Measurements from ENCODE around the gene TARDBP. TPM values are rescaled to one million over a fixed set of nuclear protein-coding genes. Genes with fewer than 3 reads are reported as not detected.
A peak's percentile ranks its signal among the peaks of the same experiment; 100 is the strongest.

Gene TARDBP
- 35.1 and 96.3 TPM in 2 replicates for total RNA-seq (2014; rRNA removed; shearing (Covaris generic))

DNA sequence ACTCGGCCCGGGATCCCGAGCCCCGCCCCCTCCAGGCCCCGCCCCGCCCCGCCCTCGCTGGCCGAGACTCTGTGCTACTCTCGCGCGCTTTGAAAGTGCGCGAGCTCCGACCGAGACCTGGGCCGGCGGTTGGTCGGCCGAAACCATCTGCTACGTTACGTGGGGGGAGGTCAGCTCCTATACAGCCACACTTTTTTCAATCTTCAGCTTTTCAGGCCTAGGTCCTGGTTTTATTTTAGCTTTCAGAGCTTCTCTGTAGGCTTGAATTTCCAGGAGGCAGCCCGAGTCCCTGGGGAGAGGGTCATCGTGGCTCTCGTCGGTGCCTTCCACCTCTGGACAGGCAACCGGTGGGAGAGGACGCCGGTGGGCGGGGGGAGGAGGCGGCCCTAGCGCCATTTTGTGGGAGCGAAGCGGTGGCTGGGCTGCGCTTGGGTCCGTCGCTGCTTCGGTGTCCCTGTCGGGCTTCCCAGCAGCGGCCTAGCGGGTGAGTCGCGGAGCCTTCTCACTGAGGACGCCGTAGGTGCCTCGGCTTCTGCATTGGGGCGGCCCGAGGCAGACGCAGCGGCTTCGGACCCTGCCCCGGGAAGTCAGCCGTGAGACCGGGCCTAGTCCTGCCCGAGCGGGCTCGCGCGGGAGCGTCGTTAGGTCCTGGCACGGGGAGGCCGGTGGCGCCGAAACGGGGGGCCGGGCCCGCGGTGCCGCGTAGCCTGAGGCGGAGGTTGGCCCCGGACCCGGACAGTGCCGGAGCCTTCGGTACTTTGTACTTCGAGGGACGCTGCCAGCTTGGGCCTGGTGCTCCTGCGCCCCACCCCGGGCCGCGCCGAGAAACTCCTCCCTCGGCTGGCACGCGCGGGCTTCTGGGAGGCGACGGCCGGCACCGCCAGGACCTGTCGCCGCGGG lies at the start of gene TARDBP:
Gene TARDBP, plus strand, starts transcription at position 395 of the 900 bp plus-strand sequence. CDS start 1,074 bp downstream, outside the sequence.
- peak within 1 kb of the TSS; percentile 100 for H3K27ac ChIP-seq
- H3K27me3 ChIP-seq (replicated peaks) = no peaks in the 10 kb centered on the region
- no peaks in the 10 kb centered on the region for H3K9me3 ChIP-seq (replicated peaks)
- peaks cover 53% of the 10 kb centered on the region for H3K36me3 ChIP-seq
- H3K4me3 ChIP-seq = peak within 1 kb of the TSS; percentile 99
- H3K4me1 ChIP-seq (replicated peaks) = peaks cover 11% of the 10 kb centered on the region
- DNase-seq (ENCODE audit: low read depth in 1 of 2, low spot score in 2 of 2) = peak; percentile 90 to 99

DNA sequence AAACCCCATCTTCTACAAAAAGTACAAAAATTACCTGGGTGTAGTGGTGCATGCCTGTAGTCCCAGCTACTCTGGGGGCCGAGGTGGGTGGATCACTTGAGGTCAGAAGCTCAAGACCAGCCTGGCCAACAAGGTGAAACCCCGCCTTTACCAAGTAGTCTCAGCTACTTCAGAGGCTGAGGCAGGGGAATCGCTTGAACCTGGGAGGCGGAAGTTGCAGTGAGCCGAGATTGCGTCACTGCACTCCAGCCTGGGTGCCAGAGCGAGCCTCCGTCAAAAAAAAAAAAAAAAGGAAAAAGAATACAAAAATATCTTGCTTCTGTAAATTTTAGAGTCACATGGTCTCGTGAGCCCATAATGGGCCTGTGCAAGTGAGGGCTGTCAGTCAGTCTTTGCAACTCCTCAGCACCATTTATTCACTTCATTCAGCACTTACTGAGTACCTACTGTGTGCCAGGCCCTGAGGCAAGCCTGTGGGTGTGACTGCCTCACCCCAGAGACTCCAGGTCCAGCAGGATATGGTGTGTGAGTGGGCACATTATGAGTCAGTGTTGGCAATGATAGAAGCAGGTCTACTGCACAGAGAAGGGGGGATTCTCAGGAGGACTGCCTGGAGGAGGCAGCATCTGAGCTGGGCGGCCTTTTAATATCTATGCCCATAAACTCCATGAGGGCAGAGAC lies 46.8 kb upstream of the TARDBP start:
- Histone ChIP-seq H3K27ac (no peak overlapping the region), H3K4me1 (replicated peaks) (no peaks in the 10 kb centered on the region), H3K4me3 (no peak overlapping the region), H3K36me3 (no peaks in the 10 kb centered on the region), H3K27me3 (replicated peaks) (peaks cover 24% of the 10 kb centered on the region), H3K9me3 (replicated peaks) (no peaks in the 10 kb centered on the region)
- DNase-seq (ENCODE audit: low read depth in 1 of 2, low spot score in 2 of 2) = no peak

DNA sequence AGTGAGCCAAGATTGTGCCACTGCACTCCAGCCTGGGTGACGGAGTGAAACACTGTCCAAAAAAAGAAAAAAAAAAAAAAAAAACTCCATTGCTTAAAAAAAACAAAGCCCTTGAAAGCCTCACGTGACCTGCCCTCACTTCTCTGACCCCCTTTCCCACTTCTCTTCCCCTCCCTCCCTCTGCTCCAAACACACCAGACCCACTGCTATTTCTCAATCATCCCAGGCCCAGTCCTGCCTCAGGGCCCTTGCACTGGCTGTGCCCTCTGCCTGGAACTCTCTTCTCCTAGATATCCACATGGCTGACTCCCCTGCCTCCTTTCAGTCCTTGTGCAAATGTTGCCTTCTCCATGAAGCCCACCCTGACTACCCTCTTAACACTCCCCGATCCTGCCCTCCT lies 45.4 kb upstream of the TARDBP start:
- Histone ChIP-seq H3K4me3 (no peak overlapping the region), H3K27me3 (replicated peaks) (peaks cover 21% of the 10 kb centered on the region), H3K9me3 (replicated peaks) (no peaks in the 10 kb centered on the region), H3K27ac (no peak overlapping the region), H3K36me3 (no peaks in the 10 kb centered on the region), H3K4me1 (replicated peaks) (no peaks in the 10 kb centered on the region)
- DNase-seq (ENCODE audit: low read depth in 1 of 2, low spot score in 2 of 2) = no peak

DNA sequence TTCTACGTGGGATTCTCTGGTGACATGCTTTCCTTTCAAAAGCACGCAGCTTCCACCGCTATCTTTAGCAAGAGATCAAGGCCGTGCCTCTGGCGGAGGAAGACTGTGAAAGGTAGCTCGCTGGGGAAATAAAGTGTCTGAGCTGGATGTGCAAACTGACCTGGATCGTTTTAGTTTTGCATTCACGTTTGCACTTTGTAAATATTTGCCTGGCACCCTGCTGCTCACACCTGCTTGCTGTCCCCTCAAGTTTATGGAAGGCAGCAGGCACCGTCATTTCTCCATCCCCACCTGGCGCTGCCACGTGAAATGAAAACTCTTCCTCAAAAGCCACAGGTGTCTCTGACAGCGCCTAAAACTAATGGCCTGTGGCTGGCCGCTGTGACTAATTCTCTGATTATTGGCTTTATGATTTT lies 44.0 kb upstream of the TARDBP start:
- no peak for DNase-seq (ENCODE audit: low read depth in 1 of 2, low spot score in 2 of 2)

DNA sequence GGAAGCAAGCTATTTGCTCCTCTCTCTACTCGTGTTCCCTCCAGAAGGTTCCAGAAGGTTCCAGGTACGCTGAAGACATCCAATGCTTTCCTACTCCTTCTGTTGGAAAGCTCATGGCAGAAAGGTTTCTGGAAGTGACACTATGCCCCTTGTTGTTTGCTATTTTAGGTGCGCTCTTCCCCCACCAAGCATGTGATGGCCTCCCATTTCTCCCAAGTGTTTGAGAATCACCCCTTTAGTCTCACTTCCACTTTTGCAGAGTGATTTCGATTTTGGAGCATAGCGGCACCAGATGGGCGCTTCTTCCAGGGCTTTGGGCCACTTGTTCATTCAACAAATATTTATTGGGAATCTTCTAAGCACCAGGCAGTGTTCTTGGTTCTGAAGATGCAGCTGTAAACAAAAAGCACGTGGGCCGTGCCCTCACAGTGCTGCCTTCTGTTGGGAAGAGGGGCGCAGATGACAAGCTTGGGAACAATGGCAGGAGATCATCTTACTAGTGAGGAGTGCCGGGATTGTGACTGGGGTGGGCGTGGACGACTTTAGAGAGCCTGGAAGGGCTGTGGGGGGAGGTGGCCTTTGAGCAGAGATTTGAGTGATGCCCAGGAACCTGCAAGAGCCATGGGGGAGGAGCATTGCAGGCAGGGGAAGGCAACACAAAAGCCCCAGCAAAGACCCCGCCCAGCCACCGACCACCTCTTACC lies 43.0 kb upstream of the TARDBP start:
- Histone ChIP-seq H3K36me3 (no peaks in the 10 kb centered on the region), H3K27ac (no peak overlapping the region), H3K27me3 (replicated peaks) (peaks cover 13% of the 10 kb centered on the region; the same call in 1 of the 2 replicates)

More for the DNA sequence above, 44.0 kb upstream of the TARDBP start:
- Histone ChIP-seq H3K27ac (no peak overlapping the region), H3K36me3 (no peaks in the 10 kb centered on the region), H3K4me3 (peak overlapping the region; percentile 6; the same call in 1 of the 2 replicates), H3K9me3 (replicated peaks) (no peaks in the 10 kb centered on the region), H3K27me3 (replicated peaks) (peaks cover 13% of the 10 kb centered on the region; the same call in 1 of the 2 replicates), H3K4me1 (replicated peaks) (no peaks in the 10 kb centered on the region)

DNA sequence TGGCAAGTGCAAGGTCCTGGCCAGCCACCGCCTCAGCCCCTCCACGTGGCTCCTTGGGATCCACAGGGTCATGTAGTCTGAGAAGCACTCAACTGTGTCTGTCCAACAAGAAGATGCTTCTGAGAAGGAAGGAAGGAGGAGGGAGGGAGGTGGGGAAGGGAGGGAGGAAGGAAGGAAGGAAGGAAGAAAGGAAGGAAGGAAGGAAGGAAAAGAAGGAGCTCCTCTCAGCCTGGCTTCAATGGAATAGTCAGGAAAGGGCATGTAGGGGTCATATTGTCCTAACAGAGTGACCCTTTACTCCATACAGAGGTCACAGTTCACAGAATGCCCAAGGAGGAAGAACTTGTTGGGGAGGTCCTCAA lies 42.5 kb upstream of the TARDBP start:
- Histone ChIP-seq H3K4me3 (no peak overlapping the region), H3K27ac (no peak overlapping the region), H3K36me3 (no peaks in the 10 kb centered on the region), H3K9me3 (replicated peaks) (no peaks in the 10 kb centered on the region), H3K4me1 (replicated peaks) (no peaks in the 10 kb centered on the region), H3K27me3 (replicated peaks) (peaks cover 13% of the 10 kb centered on the region; the same call in 1 of the 2 replicates)
- DNase-seq (ENCODE audit: low read depth in 1 of 2, low spot score in 2 of 2) = no peak

More for the DNA sequence above, 43.0 kb upstream of the TARDBP start:
- H3K4me1 ChIP-seq (replicated peaks) = no peaks in the 10 kb centered on the region
- no peaks in the 10 kb centered on the region for H3K9me3 ChIP-seq (replicated peaks)
- no peak for DNase-seq (ENCODE audit: low read depth in 1 of 2, low spot score in 2 of 2)
- H3K4me3 ChIP-seq = no peak overlapping the region

DNA sequence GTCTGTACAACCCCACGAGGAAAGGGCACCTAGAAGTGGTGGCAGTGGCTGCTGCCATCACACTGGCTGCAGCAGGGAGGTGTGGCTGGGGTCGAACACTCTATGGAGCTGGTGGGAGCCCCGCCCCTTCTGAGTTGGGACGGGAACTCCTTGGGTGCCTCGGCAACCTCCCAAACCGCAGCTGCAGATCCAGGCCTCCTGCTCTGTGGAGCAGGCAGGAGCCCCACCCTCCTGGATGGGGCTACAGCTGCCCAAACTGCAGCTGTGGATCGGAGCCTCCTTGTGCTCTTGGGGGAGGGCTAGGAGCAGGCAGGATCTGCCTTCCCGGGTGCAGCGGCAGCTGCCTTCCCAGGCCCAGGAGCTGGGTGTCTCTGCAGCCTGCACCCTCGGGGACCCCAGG lies 38.9 kb upstream of the TARDBP start:
- no peaks in the 10 kb centered on the region for H3K4me1 ChIP-seq (replicated peaks)
- H3K36me3 ChIP-seq = no peaks in the 10 kb centered on the region
- no peaks in the 10 kb centered on the region for H3K9me3 ChIP-seq (replicated peaks)
- no peak for DNase-seq (ENCODE audit: low read depth in 1 of 2, low spot score in 2 of 2)
- peaks cover 11% of the 10 kb centered on the region; the same call in 1 of the 2 replicates for H3K27me3 ChIP-seq (replicated peaks)
- H3K4me3 ChIP-seq = no peak overlapping the region
- no peak overlapping the region for H3K27ac ChIP-seq

DNA sequence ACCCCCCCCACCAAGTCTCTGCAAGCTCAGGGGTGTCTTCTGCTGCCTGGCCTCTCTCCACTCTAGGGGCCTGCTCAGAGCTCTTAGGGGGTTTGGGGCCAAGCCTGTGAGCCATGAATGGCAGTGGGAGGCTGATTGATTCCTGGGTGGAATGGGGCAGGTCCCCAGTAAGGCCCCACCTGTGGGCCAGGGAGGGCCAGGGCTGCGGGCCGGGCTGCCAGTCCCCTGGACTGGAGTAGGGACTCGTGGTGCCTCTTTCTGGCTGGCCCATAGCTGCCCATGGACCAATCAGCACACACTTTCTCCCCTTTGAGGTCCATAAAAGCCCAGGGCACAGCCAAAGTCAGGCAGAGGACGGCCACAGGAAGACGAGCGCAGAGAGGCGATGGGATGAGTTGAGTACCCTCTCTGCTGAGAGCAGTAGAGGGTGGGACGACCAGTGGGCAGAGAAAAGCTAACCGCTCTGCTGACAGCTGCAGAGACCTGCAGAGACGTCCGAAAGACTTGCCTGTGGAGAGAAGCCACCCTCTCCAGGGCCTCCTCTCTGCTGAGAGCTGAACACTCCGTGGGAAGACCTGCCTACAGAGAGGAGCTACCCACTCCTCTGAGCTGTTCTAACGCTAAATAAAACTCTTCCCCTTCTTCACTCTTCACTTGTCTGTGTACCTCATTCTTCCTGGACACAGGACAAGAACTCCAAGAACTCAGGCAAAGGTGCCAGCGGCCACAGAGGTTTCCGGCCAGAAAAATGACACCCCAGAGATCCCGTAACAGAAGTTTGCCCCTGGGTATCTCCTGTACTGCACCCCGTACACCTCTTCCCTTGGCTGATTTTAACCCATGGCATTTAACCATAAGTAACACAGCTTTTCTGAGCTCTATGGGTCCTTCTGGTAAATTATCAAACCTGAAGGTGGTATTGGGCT lies 38.2 kb upstream of the TARDBP start:
- H3K4me1 ChIP-seq (replicated peaks) = no peaks in the 10 kb centered on the region
- H3K9me3 ChIP-seq (replicated peaks) = no peaks in the 10 kb centered on the region
- no peak overlapping the region for H3K27ac ChIP-seq
- H3K4me3 ChIP-seq = no peak overlapping the region
- DNase-seq (ENCODE audit: low read depth in 1 of 2, low spot score in 2 of 2) = no peak
- no peaks in the 10 kb centered on the region for H3K36me3 ChIP-seq
- peaks cover 4% of the 10 kb centered on the region; the same call in 1 of the 2 replicates for H3K27me3 ChIP-seq (replicated peaks)

DNA sequence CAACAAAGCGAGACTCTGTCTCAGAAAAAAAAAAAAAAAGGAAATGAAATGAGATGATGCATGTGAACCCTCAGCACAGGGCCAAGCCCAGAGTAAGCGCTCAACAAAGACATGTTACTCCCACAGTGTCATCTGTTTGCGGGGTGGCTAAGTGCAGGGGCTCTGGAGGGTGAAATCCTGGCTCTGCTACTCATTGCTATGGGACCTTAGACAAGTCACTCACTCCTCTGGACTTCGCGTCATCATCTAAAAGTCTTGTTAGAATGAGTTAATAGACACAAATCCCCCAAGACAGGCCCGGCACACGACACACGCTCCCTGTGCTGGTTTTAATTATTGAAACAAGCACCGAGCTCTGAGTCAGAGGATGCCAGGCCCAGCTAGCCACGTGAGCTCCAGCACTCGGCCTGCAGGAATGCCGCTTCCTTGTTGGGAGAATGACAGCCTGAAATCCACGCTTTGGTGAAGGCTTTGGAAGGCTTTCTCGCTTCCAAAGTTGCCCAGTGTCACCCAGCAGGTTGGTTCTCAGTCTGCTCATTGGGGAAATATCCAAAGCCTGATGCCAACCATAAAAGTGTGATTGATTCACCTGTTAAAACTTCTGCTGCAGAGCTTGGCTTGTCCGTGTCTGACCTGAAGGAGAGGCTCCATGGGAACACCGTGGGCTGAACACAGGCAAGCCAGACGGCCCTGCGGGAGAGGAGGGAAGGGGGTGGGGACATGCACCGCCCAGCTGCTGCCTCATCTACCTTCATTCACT lies 36.7 kb upstream of the TARDBP start:
- H3K9me3 ChIP-seq (replicated peaks) = no peaks in the 10 kb centered on the region
- H3K27me3 ChIP-seq (replicated peaks) = peaks cover 18% of the 10 kb centered on the region
- no peak for DNase-seq (ENCODE audit: low read depth in 1 of 2, low spot score in 2 of 2)
- no peaks in the 10 kb centered on the region for H3K36me3 ChIP-seq
- H3K4me3 ChIP-seq = no peak overlapping the region
- no peaks in the 10 kb centered on the region for H3K4me1 ChIP-seq (replicated peaks)
- H3K27ac ChIP-seq = no peak overlapping the region

DNA sequence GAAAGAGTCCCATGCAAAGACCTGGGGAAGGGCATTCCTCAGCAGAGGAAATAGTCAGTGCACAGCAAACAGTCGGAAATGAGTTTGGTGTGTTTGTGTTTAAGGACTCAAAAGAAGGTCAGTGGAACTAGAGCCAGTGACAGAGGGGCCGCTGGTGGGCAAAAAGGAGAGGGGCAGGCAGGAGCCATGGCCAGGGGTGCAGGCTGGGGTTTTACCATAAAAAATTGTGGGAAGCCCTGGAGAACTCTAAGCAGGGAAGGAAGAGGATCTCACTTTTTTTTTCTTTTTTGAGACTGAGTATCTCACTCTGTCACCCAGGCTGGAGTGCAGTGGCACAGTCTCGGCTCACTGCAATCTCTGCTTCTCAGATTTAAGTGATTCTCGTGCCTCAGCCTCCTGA lies 33.7 kb upstream of the TARDBP start:
- no peak for DNase-seq (ENCODE audit: low read depth in 1 of 2, low spot score in 2 of 2)
- no peaks in the 10 kb centered on the region for H3K9me3 ChIP-seq (replicated peaks)
- H3K4me3 ChIP-seq = no peak overlapping the region
- no peak overlapping the region for H3K27ac ChIP-seq
- H3K36me3 ChIP-seq = no peaks in the 10 kb centered on the region
- H3K4me1 ChIP-seq (replicated peaks) = no peaks in the 10 kb centered on the region
- H3K27me3 ChIP-seq (replicated peaks) = peaks cover 28% of the 10 kb centered on the region

DNA sequence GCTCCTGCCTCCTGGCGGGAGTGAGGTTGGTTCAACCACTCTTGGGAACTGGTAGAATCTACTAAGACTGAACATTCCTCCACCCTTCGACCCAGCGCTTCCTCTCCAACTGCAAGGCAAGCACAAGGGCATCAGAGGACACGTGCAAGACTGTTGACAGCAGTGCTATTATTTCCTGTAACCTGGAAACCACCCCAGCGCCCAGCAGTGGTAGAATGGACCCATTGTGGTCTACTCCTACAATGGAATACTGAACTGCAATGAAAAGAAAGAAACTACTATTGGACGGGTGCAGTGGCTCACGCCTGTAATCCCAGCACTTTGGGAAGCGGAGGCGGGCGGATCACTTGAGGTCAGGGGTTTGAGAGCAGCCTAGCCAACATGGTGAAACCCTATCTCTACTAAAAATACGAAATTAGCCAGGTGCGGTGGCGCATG lies 33.0 kb upstream of the TARDBP start:
- no peak for DNase-seq (ENCODE audit: low read depth in 1 of 2, low spot score in 2 of 2)
- Histone ChIP-seq H3K27ac (no peak overlapping the region), H3K4me3 (no peak overlapping the region), H3K4me1 (replicated peaks) (no peaks in the 10 kb centered on the region), H3K27me3 (replicated peaks) (peaks cover 28% of the 10 kb centered on the region), H3K9me3 (replicated peaks) (no peaks in the 10 kb centered on the region), H3K36me3 (no peaks in the 10 kb centered on the region)

DNA sequence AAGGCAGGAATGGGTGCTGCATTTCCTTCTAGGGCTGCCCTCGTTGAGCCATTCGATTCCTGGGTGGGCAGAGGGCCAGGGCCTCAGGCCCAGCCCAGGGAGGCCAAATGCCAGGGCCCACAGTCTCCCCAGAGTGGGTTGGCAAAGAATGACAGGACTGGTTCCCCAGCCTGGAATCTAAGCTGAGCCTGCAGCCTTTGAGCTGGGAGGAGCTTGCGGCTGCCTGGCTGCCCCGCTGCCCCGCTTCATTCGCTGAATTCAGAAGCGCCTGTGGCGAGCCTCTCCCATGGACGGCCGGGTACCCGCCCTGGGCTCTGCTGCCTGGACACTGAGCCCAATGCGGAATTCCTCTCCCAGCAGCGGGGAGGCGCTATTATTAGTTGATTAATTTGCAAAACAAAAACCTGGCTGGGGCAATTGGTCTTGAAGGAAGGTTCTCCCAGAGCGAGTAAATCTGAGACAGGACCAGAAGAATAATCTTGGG lies 32.3 kb upstream of the TARDBP start:
- Histone ChIP-seq H3K4me3 (no peak overlapping the region), H3K4me1 (replicated peaks) (no peaks in the 10 kb centered on the region), H3K9me3 (replicated peaks) (no peaks in the 10 kb centered on the region), H3K36me3 (no peaks in the 10 kb centered on the region), H3K27ac (no peak overlapping the region), H3K27me3 (replicated peaks) (peaks cover 30% of the 10 kb centered on the region)
- DNase-seq (ENCODE audit: low read depth in 1 of 2, low spot score in 2 of 2) = no peak
